Measurements from ENCODE around the gene KRT38.
"Not testable (repeated sequence)": the region's sequence is repeated elsewhere in the genome, so short reads cannot be mapped to it uniquely, and the experiment has no call there.

Gene KRT38

DNA sequence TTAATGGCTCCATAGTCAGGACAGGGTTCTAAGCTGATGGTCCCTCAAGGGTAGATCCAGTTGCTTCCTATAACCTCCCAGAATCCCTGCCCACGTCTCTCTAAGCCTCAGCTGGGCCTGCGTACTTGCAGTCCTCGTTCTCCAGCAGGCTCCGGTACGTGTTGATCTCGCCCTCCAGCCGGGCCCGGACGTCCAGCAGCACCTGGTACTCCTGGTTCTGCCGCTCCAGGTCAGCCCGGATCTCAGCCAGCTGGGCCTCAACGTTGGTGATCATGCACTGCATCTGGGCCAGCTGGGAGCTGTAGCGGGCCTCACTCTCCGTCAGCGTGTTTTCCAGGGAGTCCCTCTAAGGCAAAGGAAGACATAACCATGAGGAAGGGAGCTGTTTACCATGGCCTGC is 21.9 kb upstream of the KRT38 start:
- DNase-seq (ENCODE audit: low spot score) = no peak

DNA sequence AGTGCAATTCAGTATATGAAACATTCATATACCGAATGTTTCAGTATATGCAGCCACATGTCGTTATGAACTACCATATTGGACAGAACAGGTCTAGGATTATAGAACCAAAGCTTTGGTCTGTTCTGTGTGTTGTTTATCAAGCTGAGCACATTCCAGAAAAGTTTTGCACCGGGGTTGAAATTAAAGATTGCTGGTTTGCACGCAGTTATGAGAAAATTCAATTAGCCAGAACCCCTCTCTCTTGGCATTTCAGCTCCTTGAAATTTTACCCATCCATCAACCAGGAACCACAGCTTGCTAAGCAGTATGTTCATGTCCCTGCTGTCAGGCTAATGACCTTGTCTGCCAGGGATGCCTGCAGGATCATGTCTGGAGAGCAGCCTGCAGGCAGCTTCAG is 16.9 kb upstream of the KRT38 start:
- DNase-seq (ENCODE audit: low spot score) = no peak

DNA sequence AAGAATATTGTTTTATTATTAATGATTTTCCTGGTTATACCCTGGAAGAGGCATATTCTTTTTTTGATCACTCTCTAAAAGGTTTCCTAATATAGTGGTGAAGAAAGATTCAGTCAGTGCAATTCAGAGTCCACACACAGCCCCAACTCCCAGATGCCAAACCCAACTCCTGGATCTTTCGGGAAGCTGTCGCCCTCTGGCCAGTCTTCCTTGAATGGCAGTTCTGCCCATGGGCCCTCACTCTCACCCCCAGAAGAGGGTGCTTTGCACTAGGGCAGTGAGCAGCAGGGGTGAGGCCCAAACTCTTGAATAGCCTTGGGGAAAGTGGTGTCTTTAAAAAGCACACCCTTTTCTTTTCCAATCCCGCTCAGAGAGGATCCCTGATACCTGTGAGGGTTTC is 15.4 kb upstream of the KRT38 start:
- peak; percentile 4 for DNase-seq (ENCODE audit: low spot score)

DNA sequence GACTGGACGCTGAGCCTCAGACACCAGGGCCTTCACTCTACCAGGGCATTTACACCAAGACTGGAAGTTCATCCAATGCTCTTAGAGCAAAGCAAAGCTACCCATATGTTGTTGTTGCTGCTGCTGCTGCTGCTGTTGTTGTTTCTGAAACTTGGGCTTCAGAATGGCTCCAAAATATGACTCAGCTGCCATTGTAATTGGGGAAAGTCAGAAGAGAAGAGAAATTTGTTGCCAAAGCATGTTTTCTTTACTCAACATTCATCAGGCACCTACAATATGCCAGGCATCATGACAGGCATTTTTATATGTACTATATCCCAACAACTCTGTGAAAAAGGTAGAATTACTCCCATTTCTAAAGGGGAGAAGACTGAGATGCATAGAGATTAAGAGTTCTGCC is 14.5 kb upstream of the KRT38 start:
- DNase-seq (ENCODE audit: low spot score) = no peak

DNA sequence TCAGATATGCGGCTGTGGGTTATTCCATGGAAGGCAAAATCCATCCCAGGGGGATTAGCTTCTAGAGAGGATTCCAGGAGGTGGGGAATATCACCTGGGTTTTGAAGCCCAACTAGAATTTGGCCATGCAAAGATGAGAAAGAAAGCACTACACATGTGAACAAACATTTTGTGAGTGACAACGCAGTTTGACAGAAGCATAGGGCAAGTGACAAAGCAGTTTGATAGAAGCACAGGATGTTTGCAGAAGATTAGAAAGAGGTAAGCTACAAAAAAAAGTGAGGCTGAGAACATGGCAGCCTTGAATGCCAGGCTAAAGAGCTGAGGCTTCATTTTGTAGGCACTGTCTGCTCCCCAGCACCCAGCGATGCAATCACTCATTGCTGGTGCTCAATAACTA is 12.3 kb upstream of the KRT38 start:
- DNase-seq (ENCODE audit: low spot score) = no peak

DNA sequence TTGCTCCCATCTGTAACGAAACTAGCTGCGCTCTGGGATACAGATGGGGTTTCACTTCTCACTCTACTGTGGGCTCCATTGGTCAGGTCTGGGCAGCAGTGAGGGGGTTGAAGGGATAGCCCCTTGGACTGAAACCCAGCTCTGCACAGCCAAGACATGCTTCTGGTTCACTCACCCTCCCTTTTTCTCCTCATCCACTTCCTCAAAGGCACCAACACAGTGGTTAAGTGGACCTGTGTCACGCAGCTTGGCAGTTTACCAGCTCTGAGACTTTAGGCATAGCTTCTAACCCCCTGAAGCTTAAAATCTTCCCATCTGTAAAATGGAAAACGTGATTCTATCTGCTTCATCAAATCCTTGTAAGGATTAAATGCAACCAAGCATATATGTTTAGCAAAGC is 11.5 kb upstream of the KRT38 start:
- DNase-seq (ENCODE audit: low spot score) = peak; percentile 11

DNA sequence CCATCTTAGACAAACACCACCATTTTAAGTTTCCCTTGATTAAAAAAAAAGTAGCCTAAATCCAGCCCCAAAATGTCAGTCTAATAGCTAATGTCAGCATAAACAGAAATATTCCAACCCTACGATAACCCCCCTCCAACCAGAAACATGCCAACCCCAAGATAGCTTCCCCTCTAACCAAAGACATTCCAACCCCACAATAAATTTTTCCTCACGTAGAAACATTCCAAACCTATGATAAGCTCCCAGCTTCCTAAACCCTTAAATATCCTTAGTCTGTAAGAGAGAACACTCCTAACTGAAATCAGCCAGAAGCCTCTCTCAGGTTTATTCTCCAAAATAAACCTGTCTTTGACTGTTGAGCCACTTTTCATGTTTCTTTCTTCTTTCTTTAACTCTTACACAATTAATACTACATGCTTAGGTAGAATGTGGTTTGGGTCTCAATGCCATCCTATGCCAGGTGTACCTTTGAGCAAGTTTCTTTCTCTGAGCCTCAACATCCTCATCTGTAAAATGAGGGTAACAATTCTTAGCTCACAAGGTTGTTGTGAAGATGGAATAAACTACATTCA is 10.5 kb upstream of the KRT38 start:
- DNase-seq (ENCODE audit: low spot score) = peak; percentile 17

DNA sequence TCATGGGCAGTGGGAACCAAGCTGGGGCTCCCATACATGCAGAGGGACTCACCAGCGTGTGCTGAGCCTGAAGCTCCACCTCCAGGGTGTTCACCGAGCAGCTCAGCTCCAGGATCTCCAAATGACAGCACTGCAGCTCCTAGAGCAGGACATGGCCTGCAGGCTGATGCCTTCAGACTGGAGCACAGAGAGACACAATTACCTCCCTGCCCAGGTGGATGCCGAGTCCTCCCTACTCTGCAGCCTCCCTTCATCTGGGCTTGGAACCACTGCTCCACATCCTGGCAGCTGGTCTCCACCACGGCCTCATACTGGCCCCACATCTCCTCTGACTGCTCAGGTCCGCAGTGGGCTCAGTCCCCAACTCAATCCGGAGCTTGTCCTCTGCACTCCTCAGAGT is 8.2 kb upstream of the KRT38 start:
- DNase-seq (ENCODE audit: low spot score) = no peak

DNA sequence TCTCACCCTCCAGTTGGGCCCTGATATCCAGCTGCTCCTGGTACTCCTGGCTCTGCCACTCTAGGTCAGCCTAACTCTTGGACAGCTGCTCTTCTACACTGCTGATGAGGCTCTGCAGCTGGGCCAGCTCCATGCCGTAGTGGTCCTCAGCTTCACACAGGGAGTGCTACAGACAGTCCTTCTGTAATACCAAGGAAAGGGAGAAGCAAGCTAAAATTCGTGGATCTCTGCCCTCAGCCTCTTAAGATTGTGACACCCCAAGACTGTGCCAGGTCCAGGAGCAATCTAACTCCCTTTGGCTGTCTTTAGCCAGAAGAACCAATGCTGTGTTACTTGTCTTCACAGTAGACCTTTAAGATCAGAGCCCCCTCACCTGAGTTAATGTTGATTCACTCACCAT is 7.7 kb upstream of the KRT38 start:
- no peak for DNase-seq (ENCODE audit: low spot score)

DNA sequence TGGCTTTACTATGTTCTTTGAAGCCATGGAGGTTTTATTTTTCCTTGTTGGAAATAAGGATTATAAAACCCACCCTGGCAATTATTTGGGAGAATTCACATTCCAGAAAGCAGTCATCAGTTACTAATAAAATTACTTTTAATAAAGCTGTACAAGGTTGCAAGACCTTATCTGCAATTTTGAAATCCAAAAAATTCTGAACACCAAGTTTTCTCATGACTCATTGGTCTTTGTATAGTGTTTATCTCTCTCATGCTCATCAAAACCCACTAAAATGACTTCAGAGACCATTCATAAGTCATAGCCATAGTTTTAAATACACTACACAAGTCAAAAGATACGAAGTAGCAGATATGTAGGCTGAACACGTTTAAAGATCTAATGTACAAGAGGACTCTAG is 6.0 kb upstream of the KRT38 start:
- DNase-seq (ENCODE audit: low spot score) = no peak

DNA sequence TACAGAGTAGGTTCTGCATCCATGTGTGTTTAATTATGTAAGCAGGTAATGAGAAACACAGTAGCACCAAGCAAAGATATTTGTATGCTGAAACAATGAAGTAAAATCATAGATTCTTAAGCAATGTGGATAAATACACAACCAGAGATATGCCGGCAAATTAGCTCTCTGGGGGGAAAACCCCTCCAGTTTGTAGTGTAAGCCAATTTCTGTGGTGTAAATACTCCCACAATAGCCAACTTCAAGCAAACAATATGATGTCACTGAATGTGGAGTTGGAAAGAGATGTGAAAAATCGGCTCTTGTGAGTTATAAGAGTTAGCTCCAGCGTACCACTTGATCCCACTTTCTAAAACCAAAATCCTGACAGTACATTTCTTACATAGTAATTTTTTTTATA is 3.9 kb upstream of the KRT38 start:
- DNase-seq (ENCODE audit: low spot score) = no peak

DNA sequence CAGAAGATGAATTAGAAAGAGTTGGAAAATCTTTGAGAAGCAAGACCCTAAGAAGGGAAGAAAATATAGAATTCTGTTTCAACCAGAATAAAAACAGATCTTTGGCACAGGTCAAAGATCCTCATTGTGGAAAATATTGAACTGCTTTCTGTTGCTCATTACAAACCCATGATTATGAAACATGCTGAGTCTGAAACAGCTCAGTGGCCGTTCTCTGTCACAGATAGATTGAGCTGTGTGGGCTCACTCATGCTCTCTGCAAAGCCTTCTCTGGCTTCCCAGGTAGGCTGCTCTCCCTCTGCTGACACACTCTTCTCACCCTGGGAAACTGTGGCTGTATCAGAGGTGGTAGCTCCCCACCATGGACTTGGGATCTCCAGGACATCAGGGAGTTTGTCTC is 3.4 kb upstream of the KRT38 start:
- DNase-seq (ENCODE audit: low spot score) = no peak

DNA sequence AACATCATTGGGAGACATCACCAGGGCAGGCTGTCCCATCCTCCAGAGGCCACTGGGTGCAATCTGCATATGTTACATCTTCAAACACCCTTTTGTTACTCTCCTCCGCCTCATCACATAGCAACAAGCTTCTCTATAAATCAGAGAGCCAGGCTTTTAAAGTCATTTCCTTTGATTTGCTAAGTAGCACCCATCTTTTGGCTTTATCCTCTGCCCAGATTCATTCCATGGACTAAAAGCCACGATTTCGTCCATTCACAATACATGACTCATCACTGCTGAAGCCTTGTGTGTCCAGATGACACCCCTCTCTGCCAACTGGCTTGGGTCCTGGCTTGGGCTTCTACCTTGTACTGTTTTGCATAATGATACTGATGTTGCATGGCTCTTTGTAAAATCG is 2.0 kb upstream of the KRT38 start:
- peak; percentile 23 for DNase-seq (ENCODE audit: low spot score)

DNA sequence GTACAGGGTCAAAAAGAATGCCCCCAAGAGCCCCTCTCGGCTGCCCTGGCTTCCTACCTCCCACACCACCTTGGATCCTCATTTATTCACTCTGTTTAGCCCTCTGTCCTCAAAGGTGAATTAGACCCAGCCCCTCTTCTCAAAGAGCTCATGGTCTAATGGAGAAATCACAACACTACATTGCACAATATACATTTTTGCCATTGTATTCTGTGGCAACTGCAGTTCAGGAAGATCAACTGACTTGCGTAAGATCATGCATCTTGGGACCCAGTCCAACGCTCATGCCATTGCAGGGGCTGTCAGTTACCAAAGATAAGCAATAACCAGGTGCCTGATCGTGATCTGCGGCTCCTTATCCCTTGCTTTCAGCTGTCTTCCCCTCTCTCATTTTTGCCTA is 1.4 kb downstream of the KRT38 start:
- no peak for DNase-seq (ENCODE audit: low spot score)

DNA sequence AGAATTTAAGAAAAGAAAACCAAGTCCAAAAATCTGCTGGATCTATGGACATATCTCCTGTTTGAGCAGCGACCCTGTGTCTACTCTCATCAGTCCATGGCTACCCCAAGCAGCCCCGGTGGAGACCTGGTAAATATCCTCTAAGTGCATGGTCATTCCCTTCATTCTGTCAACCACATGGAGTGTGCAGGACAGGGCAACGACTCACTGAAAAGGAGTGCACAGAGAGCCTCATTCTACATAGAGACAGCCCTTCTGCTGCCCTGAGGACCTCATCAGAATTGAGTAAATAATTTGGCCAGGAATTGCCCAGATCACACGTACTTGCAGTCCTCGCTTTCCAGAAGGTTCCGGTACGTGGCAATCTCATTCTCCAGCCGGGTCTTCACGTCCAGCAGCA is 3.0 kb downstream of the KRT38 start:
- no peak for DNase-seq (ENCODE audit: low spot score)

DNA sequence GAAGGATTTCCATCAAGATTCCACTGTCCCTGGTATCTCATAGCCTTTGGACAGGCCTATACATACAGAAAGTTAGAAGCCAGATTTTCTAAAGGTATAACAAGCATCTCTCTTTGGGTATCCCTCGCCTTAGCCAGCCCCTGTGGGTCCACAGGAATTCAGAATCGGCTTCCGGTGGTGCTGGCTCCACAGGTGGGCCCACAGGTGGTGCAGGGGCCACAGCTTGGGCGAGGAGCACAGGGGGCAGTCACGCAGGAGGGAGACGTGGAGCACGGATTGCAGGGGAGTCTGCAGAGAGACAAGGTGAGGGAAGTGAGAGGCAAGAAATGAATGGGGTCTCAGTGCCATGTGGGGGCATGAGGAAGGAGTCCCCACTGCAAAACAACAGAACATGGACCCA is 3.5 kb downstream of the KRT38 start:
- DNase-seq (ENCODE audit: low spot score) = no peak

DNA sequence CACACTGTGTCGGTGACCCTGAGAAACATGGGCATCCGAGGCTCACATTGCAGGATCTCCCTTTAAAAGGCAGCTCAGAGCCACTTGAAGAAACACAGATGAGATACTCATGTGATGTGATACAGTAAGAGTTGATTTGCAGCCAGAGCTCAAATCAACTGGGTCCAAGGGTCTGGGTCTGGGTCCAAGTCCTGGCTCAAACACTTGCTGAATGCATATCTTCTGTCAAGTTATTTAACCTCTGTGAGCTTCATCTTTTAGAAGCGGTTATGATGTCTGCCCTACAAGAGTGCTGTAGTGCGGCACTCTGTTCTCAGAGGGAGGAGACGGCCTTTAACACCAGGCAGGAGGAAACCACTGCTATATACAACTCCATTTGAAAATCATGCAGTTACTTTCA is 6.4 kb downstream of the KRT38 start:
- DNase-seq (ENCODE audit: low spot score) = no peak

DNA sequence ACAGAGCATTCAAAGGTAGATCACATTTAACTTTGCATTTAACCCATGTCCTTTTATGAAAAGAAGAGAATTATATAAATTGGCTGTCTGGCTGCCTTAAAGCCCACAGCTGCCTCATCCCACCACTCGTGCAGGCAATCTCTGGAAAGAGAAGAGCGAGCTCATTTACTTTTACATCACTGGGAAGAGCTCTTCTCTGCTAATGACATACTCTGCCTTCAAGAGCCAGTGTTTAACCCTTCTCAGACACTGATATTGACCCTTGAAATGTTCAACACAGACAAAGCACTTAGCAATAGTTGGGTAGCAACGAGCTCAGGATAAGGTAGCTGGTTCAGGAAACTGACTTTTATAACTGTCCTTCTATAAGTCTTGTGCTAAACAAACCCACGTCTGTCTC is 6.8 kb downstream of the KRT38 start:
- no peak for DNase-seq (ENCODE audit: low spot score)

DNA sequence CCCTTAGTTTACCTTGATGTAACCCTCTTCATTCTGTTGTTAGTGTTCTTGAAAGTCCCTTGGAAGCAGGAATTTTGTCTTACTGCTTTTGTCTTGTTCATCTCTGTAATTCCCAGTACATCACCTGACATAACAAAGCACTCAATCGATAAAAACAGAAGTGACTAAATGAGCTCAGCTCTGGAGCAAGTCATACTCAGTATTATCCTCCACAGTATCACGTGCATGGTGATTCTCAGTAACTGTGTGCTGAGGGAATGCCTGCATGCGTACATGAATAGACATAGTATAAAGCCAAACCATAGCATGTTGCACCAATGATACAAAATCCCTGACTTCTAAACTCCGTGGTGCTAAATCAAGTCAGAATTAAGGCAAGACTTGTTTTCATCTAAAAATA is 7.2 kb downstream of the KRT38 start:
- DNase-seq (ENCODE audit: low spot score) = no peak

DNA sequence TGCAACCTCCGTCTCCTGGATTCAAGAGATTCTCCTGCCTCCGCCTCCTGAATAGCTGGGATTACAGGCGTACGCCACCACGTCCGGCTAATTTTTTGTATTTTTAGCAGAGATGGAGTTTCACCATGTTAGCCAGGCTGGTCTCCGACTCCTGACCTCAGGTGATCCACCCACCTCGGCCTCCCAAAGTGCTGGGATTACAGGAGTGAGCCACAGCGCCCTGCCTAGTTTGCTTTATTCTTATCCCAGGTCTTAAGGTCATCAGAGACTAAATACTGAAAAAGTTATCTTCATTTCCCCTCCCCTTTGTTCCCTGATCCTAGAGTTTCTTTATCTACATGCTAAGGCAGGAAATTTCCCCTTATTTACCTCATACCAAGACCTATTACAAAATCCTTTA is 10.4 kb downstream of the KRT38 start:
- DNase-seq (ENCODE audit: low spot score) = not testable (repeated sequence)

DNA sequence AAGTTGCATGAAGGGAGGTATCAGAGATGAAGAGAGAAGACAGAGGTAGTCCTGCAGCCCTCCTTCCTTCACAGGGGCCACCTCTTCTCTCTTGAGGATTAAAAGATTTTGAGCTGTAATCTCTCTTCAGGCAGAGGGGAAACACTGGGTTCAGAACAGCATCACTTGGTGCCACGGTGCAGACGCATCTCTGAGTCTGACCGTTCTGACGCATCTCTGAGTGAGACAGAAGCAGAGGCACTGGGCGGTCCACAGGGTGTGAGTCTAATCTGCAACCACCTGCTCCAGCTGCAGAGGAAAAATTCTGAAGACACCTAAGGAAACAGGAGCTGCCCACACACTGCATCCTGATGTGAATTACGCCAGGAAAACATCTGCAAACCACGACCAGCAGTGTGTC is 11.1 kb downstream of the KRT38 start:
- DNase-seq (ENCODE audit: low spot score) = no peak

DNA sequence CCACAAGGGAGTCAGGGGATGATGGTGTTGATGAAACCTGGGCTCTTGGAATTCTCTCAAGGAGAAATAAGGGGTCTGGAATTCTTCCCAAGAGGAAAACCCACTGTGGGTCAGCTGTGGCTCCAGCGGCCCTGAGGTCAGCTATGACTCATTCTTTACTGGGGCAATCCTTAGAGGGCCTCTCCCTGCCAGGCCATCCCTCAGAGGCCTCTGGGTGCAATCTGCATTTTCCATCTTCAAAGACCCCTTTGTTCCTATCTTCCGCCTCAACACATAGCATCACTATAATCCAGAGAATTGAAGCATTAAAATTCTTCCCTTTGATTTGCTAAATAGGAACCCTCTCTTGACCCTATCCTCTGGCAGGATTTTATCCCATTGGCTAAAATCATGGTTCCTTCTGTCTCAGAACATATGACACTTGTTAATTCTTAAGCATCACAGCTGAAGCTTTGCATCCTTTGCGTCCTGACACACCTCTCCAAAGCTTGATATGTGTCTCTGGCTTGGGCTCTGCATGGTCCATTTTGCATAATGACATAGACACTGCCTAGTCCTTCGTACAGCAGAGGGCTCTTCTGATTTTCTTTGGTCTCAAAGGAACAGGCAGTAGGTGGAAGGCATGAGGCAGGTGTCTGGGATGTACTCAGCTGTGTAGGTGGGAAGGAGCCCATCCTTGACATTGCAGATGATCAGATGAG is 12.0 kb downstream of the KRT38 start:
- DNase-seq (ENCODE audit: low spot score) = peak; percentile 31

DNA sequence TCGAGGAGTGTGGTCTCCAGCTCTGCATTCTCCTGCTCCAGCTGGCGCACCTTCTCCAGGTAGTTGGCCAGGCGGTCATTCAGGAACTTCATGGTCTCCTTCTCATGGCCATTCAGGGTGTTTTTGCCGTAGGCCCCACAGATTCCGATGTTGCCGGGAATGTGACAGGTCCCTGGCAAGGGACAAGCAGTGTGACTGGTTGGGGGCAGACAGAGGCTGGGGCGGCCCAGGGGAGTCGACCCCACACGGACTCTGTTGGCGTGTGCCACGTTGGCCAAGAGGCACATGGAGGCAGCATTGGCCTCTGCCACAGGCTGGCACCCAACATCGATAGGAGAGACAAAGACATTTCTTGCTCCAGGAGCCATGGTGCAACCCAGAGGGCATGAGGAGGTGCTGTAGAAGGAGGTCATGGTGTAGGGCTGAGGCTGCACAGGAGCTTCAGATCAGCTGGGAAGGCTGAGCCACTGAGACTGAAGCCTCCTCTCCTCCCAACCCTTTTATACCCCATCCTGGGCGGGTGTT is 16.6 kb downstream of the KRT38 start, which contains the start of gene KRT37:
TSS of gene KRT37 (minus strand) at position 475 of the 525 bp plus-strand sequence. CDS start at position 413, 62 bp downstream.
- DNase-seq (ENCODE audit: low spot score) = no peak

DNA sequence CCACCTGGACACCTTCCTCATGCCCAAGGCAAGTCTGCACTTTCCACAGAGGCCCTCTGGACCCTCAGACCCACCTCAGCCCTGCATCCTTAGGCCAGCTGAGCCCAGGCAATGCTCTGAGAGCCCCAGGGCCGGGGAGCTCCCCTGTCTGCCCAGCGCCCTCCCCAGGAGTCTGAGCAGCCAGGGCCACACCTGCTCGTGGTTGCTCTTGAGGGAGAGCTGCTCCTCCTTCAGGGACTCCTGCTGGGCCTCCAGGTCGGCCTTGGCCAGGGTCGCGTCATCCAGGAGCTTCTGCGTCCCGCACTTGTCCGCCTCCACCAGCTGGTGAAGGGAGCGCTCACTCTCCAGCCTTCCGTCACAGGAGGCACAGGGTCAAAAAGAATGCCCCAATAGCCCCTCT is 18.2 kb downstream of the KRT38 start:
- not testable (repeated sequence) for DNase-seq (ENCODE audit: low spot score)
